Kidney (tissue), 14 donors: ENCODE results near the gene HAP1. TPM values are rescaled to one million over a fixed set of nuclear protein-coding genes. Genes with fewer than 3 reads are reported as not detected.

Source experiments
- DNase-seq, 5 donors: peaks; one replicate each; pipeline ENCODE4 v3.0.0-alpha.2; 2013 to 2020
- FAIRE-seq: peaks from 2 replicates; lab custom pipeline; 2012; peaks lifted over from hg19 to GRCh38; lab: Jason Lieb, UNC
- H3K27ac ChIP-seq, 2 donors: one replicate each; pipeline ENCODE4 v1.7.0; 2013; ENCODE audit warnings: low read depth in 2 of 2, low read length in 2 of 2, inconsistent platforms in 1 of 2
- H3K27me3 ChIP-seq: one replicate; pipeline ENCODE4 v1.7.1; 2013; ENCODE audit warnings: low read length, inconsistent platforms; ENCODE audit not compliant: control insufficient read depth, insufficient read depth
- H3K36me3 ChIP-seq, 3 donors: one replicate each; pipeline versions ENCODE4 v1.7.0 to v1.7.1; 2013; ENCODE audit warnings: low read length in 3 of 3, control low read depth in 1 of 3, inconsistent platforms in 1 of 3; ENCODE audit not compliant: insufficient read depth in 3 of 3, control insufficient read depth in 2 of 3
- H3K4me1 ChIP-seq, 3 donors: one replicate each; pipeline versions ENCODE4 v1.7.0 to v1.7.1; 2013; ENCODE audit warnings: low read length in 3 of 3, inconsistent platforms in 1 of 3, low read depth in 1 of 3; ENCODE audit not compliant: control insufficient read depth in 2 of 3, insufficient read depth in 2 of 3
- H3K4me3 ChIP-seq, 3 donors: one replicate each; pipeline versions ENCODE4 v1.7.0 to v1.8.1; 2013; ENCODE audit warnings: low read length in 3 of 3, control low read depth in 1 of 3, inconsistent platforms in 1 of 3
- H3K9ac ChIP-seq, 3 donors: one replicate each; pipeline versions ENCODE4 v1.7.0 to v1.7.1; 2013; ENCODE audit warnings: low read length in 3 of 3, control low read depth in 1 of 3, inconsistent platforms in 1 of 3
- H3K9me3 ChIP-seq, 3 donors: one replicate each; pipeline versions ENCODE4 v1.7.0 to v1.7.1; 2013; ENCODE audit warnings: low read length in 3 of 3, control low read depth in 1 of 3, inconsistent platforms in 1 of 3; ENCODE audit not compliant: control insufficient read depth in 2 of 3, insufficient read depth in 1 of 3
- CTCF ChIP-seq: IDR thresholded peaks from 3 replicates; pipeline ENCODE4 v1.5.1; 2012; ENCODE audit warnings: mild to moderate bottlenecking, moderate library complexity, borderline replicate concordance; ENCODE audit not compliant: insufficient read depth; ENCODE audit errors: extremely low read depth
- intact Hi-C: fragments of 100-400 bp; cut with DNase I; formaldehyde crosslinking; loops from one replicate; pipeline ENCODE4 v1.11.1; 2022
- polyA plus RNA-seq: library from polyadenylated mRNA; stranded (reverse); fragments of 350-450 nt; fragmentation: Illumina TruSeq; extraction: RNeasy Lipid Tissue Mini Kit (QIAGEN cat#74804); gene quantifications from one replicate; pipeline ENCODE4 v1.2.3, GENCODE V29; 2014; ENCODE audit warnings: low read depth, low replicate concordance; ENCODE audit not compliant: insufficient read depth
- total RNA-seq: library from RNA; stranded (reverse); fragmentation: NEBNext Ultra II Directional; extraction: Animal tissue kit (Norgen Biotek cat#: 25700); gene quantifications from one replicate; pipeline ENCODE4 v1.2.1, GENCODE V29; 2021
- donor health status: control.
- donor health status: control.
- donor health status: control.
- donor health status: control.
- donor health status: control.
- donor health status: DM: yes; HTN: yes; CAD: no.
- donor health status: Normal renal cell carcinoma (clear cell type).

The HAP1 gene
- total and polyA plus RNA-seq, 2 donors from 2014 or later = 0.99 to 1.3 TPM

DNA sequence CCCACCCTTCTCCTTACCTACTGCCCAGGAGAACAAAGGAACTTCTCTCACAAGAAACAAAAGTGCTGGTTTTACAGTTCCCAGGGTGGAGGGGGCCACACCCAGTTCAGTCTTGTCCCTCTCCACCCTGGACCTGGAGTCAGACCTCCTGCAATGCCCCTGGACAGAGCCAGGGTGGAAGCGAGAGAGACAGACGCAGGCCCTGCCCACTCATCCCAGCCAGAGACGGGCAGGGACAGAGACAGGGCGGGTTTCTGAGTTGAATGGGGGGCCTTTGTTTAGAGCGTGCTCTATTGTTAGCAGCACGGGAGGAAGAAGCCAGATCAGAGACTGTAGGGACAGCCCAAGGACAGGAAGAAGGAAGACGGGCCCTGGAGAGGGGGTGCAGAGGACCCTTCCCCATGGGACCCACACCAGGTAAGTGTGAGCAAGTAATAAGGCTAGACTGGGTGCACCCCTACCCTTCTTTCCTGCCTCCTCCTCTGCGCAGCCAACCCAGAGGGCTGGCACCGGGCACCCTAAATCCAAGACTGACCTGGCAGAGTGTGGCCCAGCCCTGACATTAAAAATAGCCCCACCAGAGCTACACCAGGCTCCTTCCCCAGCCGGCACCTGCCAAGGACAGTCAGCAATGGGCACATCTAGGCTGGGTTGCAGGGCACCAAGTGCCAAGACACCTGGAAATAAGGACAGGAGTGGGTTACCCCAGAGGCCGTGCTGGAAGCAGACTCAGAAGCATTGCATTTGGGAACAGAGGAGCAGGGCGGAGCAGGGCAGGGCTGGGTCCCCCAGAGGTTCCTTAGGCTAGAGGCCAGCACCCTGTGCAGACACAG is 41.2 kb upstream of the HAP1 start:
- Histone ChIP-seq H3K9me3 (no peaks in the 10 kb centered on the region), H3K9ac (no peak overlapping the region), H3K4me3 (no peak overlapping the region), H3K36me3 (peaks cover 2 to 10% (median 9%) of the 10 kb centered on the region in 3 donors), H3K27ac (peak overlapping the region; percentile 70 to 72), H3K27me3 (no peaks in the 10 kb centered on the region), H3K4me1 (peaks cover 7 to 62% (median 59%) of the 10 kb centered on the region in 3 donors)
- intact Hi-C loops = no loop called here
- peak in 2 of 5 donors; percentile 31 to 62 for DNase-seq
- no peak for FAIRE-seq
- no peak for TF ChIP-seq CTCF

DNA sequence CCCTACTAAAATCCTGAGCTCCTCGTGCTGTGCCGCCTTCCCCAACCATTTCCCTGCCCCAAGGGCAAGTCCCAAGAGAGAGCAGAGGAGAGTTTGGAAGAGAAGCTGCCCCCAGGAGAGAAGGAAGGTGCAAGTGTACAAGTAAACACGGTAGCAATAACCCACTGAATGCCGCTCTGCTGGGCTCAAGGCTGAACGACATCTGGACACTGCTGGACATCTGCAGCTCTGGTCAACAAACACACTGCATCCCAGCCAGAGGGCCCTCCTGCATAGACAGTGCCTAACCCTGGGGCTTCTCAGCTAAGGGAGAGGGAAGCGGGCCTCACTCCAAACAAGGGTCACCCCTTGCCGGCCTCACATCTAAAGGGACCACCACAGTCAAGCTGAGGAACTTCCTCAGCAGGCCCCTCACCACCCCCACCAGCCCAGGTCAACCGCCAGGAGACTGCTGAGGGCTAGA is 39.3 kb upstream of the HAP1 start:
- TF ChIP-seq CTCF = no peak
- Histone ChIP-seq H3K4me3 (no peak overlapping the region), H3K4me1 (peaks cover 6 to 59% (median 55%) of the 10 kb centered on the region in 3 donors), H3K27me3 (no peaks in the 10 kb centered on the region), H3K27ac (peak overlapping the region; percentile 84 to 86), H3K9ac (no peak overlapping the region), H3K9me3 (no peaks in the 10 kb centered on the region), H3K36me3 (peaks cover 5 to 24% (median 19%) of the 10 kb centered on the region in 3 donors)
- FAIRE-seq (no peak), DNase-seq (peak in 3 of 5 donors; percentile 40 to 72 (median 63))
- intact Hi-C loops = no loop called here

DNA sequence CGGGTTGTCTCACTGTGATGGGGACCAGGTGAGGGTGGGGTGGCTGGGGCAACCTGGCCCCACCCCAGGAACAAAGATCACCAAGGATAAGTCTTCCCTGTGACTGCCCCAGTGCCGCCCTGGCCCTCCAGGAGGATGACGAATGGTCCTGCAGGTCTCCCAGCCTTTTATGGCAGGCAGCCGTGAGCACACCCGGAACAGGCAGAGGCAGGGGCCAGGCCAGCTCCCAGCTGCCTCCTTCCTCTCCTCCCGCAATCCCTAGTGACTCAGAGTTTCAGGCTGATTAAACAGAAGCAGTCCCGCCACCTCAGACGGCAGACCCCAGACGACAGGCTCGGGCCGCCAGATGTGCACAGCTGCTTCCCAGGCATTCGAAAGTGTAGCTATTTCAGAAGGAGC is 38.7 kb upstream of the HAP1 start:
- no peak for TF ChIP-seq CTCF
- Histone ChIP-seq H3K4me3 (peak overlapping the region in 1 of 3 donors; percentile 29), H3K36me3 (peaks cover 7 to 29% (median 22%) of the 10 kb centered on the region in 3 donors), H3K27me3 (no peaks in the 10 kb centered on the region), H3K27ac (peak overlapping the region; percentile 84 to 86), H3K4me1 (peaks cover 6 to 58% (median 53%) of the 10 kb centered on the region in 3 donors), H3K9me3 (no peaks in the 10 kb centered on the region), H3K9ac (no peak overlapping the region)
- peak; percentile 80 to 94 (median 84) for DNase-seq
- no peak for FAIRE-seq
- intact Hi-C loops = no loop called here
